ENCODE measurements around the gene PDZD8. TPM values are rescaled to one million over a fixed set of nuclear protein-coding genes. Genes with fewer than 3 reads are reported as not detected.
"Not testable (repeated sequence)": the region's sequence is repeated elsewhere in the genome, so short reads cannot be mapped to it uniquely, and the experiment has no call there.

Gene PDZD8
- polyA plus RNA-seq, 1 experiment, result 33.2 TPM

GRCh38 chr10:117239721-117240620 is 135.3 kb downstream of the PDZD8 start:
- Histone ChIP-seq H3K4me3 (ENCODE audit: low read depth, low read length) (no peak overlapping the region), H3K27ac (ENCODE audit: low read depth, low read length) (no peak overlapping the region), H3K9me3 (ENCODE audit: control insufficient read depth, insufficient read depth, low read length) (no peaks in the 10 kb centered on the region), H3K27me3 (ENCODE audit: control insufficient read depth, insufficient read depth, low read length) (peaks cover 22% of the 10 kb centered on the region)
- no peak for DNase-seq (ENCODE audit: low read depth, low spot score)
- TF ChIP-seq CTCF (IDR thresholded peaks at IDR 0.05; ENCODE audit: low read depth, low read length), result no peak
- POLR2A ChIA-PET, result no interaction called here
- CTCF ChIA-PET, result interaction anchor here (0.5 to 1.6 kb wide), 3 partner anchors 12 to 80 kb away, joined by 4 to 6 read pairs (median 4); no protein-coding TSS in a partner anchor

- POLR2A ChIA-PET, result no interaction called here
- peaks cover 22% of the 10 kb centered on the region for H3K27me3 ChIP-seq (ENCODE audit: control insufficient read depth, insufficient read depth, low read length)
- no peak overlapping the region for H3K4me3 ChIP-seq (ENCODE audit: low read depth, low read length)
- H3K27ac ChIP-seq (ENCODE audit: low read depth, low read length), result no peak overlapping the region
- H3K9me3 ChIP-seq (ENCODE audit: control insufficient read depth, insufficient read depth, low read length), result no peaks in the 10 kb centered on the region
- CTCF ChIA-PET, result interaction anchor here (1.3 to 1.6 kb wide), 2 partner anchors 22 to 81 kb away, joined by 4 read pairs; no protein-coding TSS in a partner anchor
- DNase-seq (ENCODE audit: low read depth, low spot score), result no peak
- no peak for TF ChIP-seq CTCF (IDR thresholded peaks at IDR 0.05; ENCODE audit: low read depth, low read length)
These were observed 136.2 kb downstream of the PDZD8 start for GRCh38 chr10:117239051-117239450.

- no peaks in the 10 kb centered on the region for H3K9me3 ChIP-seq (ENCODE audit: control insufficient read depth, insufficient read depth, low read length)
- DNase-seq (ENCODE audit: low read depth, low spot score), result no peak
- no peak for TF ChIP-seq CTCF (IDR thresholded peaks at IDR 0.05; ENCODE audit: low read depth, low read length)
- POLR2A ChIA-PET, result no interaction called here
- H3K27ac ChIP-seq (ENCODE audit: low read depth, low read length), result no peak overlapping the region
- no peak overlapping the region for H3K4me3 ChIP-seq (ENCODE audit: low read depth, low read length)
- peaks cover 22% of the 10 kb centered on the region for H3K27me3 ChIP-seq (ENCODE audit: control insufficient read depth, insufficient read depth, low read length)
- CTCF ChIA-PET, result no interaction called here
These were observed 137.7 kb downstream of the PDZD8 start for GRCh38 chr10:117237401-117237991.

- POLR2A ChIA-PET; H3K9me3 ChIP-seq (ENCODE audit: control insufficient read depth, insufficient read depth, low read length); H3K4me3 ChIP-seq (ENCODE audit: low read depth, low read length); DNase-seq (ENCODE audit: low read depth, low spot score); H3K27ac ChIP-seq (ENCODE audit: low read depth, low read length); H3K27me3 ChIP-seq (ENCODE audit: control insufficient read depth, insufficient read depth, low read length): not testable (repeated sequence)
- CTCF ChIA-PET, result interaction anchor here (4.9 kb wide), 1 partner anchor 13 kb away, joined by 23 read pairs; no protein-coding TSS in a partner anchor
These were observed 145.1 kb downstream of the PDZD8 start for GRCh38 chr10:117230107-117230506.

GRCh38 chr10:117228210-117228609 is 147.0 kb downstream of the PDZD8 start:
- Histone ChIP-seq H3K27ac (ENCODE audit: low read depth, low read length) (no peak overlapping the region), H3K9me3 (ENCODE audit: control insufficient read depth, insufficient read depth, low read length) (no peaks in the 10 kb centered on the region), H3K27me3 (ENCODE audit: control insufficient read depth, insufficient read depth, low read length) (no peaks in the 10 kb centered on the region), H3K4me3 (ENCODE audit: low read depth, low read length) (no peak overlapping the region)
- no peak for DNase-seq (ENCODE audit: low read depth, low spot score)
- ChIA-PET CTCF (interaction anchor here (1.4 to 4.9 kb wide), 2 partner anchors 11 kb away, joined by 5 to 23 read pairs; no protein-coding TSS in a partner anchor), POLR2A (no interaction called here)
- TF ChIP-seq CTCF (IDR thresholded peaks at IDR 0.05; ENCODE audit: low read depth, low read length), result no peak

Other genes starting within 250 kb of the PDZD8 start
- not detected in 2 replicates for gene VAX1, start 237.2 kb downstream of the PDZD8 start, polyA plus RNA-seq (2011; rRNA removed)
- gene KCNK18, start 178.0 kb downstream of the PDZD8 start, polyA plus RNA-seq (2011; rRNA removed), result not detected in 2 replicates
- gene SLC18A2, start 134.3 kb downstream of the PDZD8 start, polyA plus RNA-seq (2011; rRNA removed), result 0.01 TPM in 1 of 2 replicates, not detected in the other
- not detected in 2 replicates for gene EMX2, start 167.3 kb upstream of the PDZD8 start, polyA plus RNA-seq (2011; rRNA removed)